PFSK-1 (cell line): ENCODE results near the gene CEP128.

Experiments
- FOXP2 ChIP-seq: optimal IDR thresholded peaks from 2 replicates; pipeline ENCODE3; 2011; ENCODE audit warnings: borderline replicate concordance, control low read depth, inconsistent platforms; ENCODE audit not compliant: insufficient read depth; ENCODE audit errors: extremely low read length, extremely low read depth
- POLR2AphosphoS5 ChIP-seq: IDR thresholded peaks from 2 replicates; pipeline ENCODE4 v1.6.1; 2012; ENCODE audit warnings: low read depth, mild to moderate bottlenecking, control low read depth, low read length, moderate library complexity
- SIN3A ChIP-seq: IDR thresholded peaks from 2 replicates; pipeline ENCODE4 v1.6.1; 2012; ENCODE audit warnings: mild to moderate bottlenecking, low read length, moderate library complexity, borderline replicate concordance; ENCODE audit not compliant: insufficient read depth
- TAF1 ChIP-seq: IDR thresholded peaks from 2 replicates; pipeline ENCODE4 v1.6.1; 2012; ENCODE audit warnings: low read length, control low read depth, borderline replicate concordance; ENCODE audit not compliant: insufficient read depth
- TF ChIP-seq, protein P1 (sequence below), 2 experiments: IDR thresholded peaks; 2 replicates each; pipeline versions ENCODE4 v1.6.1 to v1.8.0; 2011 to 2012; ENCODE audit warnings: low read depth in 2 of 2, low read length in 2 of 2, control low read depth in 1 of 2, inconsistent platforms in 1 of 2, mild to moderate bottlenecking in 1 of 2, moderate library complexity in 1 of 2; ENCODE audit not compliant: insufficient read depth in 1 of 2

The CEP128 gene

DNA sequence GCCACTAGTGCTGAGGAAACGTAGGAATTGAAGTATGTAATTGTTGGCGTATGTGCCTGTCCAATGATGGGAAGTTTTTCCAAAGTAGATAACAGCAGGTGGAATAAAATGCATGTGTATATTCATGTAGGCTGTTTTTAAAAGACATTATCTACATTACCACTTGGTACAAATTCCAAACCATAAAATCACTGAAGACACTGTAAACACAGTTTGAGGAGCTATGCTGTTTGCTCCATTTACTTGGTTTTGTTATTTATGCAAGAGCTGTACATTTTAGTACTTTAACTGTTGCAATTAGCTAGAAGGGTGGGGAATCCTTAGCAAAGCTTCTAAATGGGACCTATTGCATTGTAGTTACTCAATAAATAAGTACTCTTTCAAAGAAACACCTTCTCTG lies 455.8 kb downstream of the CEP128 start:
- TF ChIP-seq FOXP2 (no peak), SIN3A (no peak), TAF1 (no peak), POLR2AphosphoS5 (no peak)
- TF ChIP-seq, protein P1, sequence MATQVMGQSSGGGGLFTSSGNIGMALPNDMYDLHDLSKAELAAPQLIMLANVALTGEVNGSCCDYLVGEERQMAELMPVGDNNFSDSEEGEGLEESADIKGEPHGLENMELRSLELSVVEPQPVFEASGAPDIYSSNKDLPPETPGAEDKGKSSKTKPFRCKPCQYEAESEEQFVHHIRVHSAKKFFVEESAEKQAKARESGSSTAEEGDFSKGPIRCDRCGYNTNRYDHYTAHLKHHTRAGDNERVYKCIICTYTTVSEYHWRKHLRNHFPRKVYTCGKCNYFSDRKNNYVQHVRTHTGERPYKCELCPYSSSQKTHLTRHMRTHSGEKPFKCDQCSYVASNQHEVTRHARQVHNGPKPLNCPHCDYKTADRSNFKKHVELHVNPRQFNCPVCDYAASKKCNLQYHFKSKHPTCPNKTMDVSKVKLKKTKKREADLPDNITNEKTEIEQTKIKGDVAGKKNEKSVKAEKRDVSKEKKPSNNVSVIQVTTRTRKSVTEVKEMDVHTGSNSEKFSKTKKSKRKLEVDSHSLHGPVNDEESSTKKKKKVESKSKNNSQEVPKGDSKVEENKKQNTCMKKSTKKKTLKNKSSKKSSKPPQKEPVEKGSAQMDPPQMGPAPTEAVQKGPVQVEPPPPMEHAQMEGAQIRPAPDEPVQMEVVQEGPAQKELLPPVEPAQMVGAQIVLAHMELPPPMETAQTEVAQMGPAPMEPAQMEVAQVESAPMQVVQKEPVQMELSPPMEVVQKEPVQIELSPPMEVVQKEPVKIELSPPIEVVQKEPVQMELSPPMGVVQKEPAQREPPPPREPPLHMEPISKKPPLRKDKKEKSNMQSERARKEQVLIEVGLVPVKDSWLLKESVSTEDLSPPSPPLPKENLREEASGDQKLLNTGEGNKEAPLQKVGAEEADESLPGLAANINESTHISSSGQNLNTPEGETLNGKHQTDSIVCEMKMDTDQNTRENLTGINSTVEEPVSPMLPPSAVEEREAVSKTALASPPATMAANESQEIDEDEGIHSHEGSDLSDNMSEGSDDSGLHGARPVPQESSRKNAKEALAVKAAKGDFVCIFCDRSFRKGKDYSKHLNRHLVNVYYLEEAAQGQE (IDR thresholded peaks at IDR 0.05; ENCODE audit: insufficient read depth in 1 of 2, low read depth in 2 of 2, low read length in 2 of 2): no peak

DNA sequence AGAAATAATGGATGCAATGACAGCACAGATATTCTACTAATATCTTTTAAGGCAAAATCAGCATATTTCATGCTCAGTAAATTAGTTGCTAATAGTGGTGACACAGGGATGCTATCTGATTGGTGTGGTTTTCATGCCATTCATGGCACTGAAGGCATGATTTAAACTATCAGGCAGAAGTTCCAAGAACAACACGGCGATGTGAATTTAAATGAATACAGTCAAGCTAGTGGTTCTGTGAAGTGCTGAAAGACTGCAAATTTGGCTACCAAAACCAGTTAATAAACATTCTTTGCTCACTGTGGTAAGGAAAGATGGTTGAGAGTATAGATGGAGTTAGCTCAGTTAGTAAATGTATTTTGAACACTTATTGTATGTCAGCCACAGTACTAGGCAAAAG lies 458.2 kb downstream of the CEP128 start:
- no peak for TF ChIP-seq FOXP2
- TF ChIP-seq, protein P1 (IDR thresholded peaks at IDR 0.05; ENCODE audit: insufficient read depth in 1 of 2, low read depth in 2 of 2, low read length in 2 of 2): no peak
- no peak for TF ChIP-seq SIN3A
- no peak for TF ChIP-seq TAF1
- no peak for TF ChIP-seq POLR2AphosphoS5

DNA sequence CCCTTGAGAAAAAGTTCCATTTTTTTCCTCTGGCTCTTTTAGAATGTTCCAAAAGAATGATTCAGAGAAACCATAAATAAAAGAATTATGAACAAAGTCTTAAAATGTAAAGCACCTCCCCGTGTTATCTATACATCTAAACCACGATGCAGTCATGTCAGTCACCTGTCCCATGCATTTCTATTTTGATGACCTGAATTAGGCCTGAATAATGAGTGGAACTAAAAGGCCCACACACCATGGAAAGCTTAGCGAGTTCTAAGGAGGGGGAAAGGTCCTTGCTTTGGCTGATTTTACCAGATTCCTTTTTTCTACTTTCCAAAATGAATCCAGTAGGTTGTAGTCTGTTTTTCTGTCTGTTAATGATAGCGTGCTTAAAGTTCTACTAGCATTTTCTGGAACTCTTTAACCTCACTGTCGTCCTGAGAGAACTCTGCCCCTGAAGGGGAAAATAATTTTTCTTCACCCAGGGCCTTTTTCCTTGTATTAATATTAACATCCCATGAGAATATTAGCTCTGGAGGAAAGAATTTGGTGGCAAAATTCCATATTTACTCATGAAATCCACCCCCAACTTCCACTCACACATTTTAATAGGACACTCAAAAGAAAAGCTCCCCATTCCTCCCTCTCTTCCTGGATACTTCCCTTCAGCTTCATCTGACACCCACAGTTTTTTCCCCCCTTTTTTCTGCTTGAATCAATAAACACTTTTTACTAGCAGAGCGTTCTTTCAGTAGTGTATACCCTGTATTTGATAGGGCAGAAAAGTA lies 464.0 kb downstream of the CEP128 start:
- no peak for TF ChIP-seq POLR2AphosphoS5
- TF ChIP-seq, protein P1 (IDR thresholded peaks at IDR 0.05; ENCODE audit: insufficient read depth in 1 of 2, low read depth in 2 of 2, low read length in 2 of 2): no peak
- no peak for TF ChIP-seq SIN3A
- no peak for TF ChIP-seq TAF1
- no peak for TF ChIP-seq FOXP2

DNA sequence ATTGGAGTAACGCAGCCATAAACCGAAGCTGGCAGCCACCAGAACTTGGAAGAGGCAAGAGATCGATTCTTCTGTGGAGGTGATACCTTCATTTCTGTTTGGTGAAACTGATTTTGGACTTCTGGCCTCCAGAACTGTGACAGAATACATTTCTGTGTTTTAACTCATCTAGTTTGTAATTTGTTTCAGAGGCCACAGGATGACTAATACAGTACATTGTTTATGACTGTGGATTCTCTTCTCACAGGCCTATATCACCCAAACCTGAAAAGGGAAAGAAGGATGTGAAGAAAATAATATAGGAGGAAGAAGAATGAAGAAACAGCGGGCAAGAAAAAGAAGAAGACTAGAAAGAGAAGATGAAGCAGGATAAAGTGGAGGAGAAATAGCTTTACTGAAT lies 466.5 kb downstream of the CEP128 start:
- no peak for TF ChIP-seq SIN3A
- TF ChIP-seq, protein P1 (IDR thresholded peaks at IDR 0.05; ENCODE audit: insufficient read depth in 1 of 2, low read depth in 2 of 2, low read length in 2 of 2): no peak
- TF ChIP-seq POLR2AphosphoS5: no peak
- TF ChIP-seq TAF1: no peak
- TF ChIP-seq FOXP2: no peak
